HUDEP-2 (cell line): ENCODE results near the gene ZNF518B.
"Not testable (repeated sequence)": the region's sequence is repeated elsewhere in the genome, so short reads cannot be mapped to it uniquely, and the experiment has no call there.

ENCODE experiments used
- DNase-seq, 76 experiments: peaks; one replicate each; lab custom pipeline; 2025; ENCODE audit not compliant: unreplicated experiment in 76 of 76; lab: John Stamatoyannopoulos, UW

Gene ZNF518B

DNA sequence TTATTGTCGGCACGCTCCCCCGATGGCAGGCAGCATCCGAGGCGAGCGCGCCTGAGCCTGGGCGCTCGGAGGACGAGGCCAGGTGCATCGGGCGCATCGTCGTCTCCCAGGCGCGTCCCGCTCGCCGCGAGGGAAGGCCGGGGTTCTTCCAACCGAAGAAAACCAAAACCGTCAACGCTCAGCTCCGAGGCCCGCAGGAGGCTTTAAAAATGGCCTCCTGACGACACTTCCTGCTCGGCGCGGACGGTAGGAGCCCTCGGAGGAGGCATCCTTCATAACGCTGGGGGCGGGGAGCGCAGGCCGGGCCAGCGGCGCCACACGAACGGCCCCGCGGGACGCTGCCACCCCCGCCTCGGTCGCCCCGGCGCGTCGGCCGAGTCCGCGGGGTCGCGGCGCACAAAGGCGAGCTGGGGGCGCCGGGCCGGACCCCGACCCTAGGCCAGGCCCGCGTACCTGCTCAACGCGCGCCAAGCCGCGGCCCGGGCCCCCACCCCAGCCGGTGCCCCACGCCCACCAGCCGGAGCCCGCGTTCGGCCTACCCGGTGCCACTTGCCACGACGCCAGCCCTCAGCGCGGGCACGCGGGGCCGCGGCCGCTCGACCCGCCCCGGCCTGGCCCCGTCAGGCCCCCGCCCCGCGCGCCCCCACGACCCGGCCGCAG is 501 bp downstream of the ZNF518B start:
- DNase-seq: peak in 27 of 76 experiments; percentile 2 to 43 (median 18)

DNA sequence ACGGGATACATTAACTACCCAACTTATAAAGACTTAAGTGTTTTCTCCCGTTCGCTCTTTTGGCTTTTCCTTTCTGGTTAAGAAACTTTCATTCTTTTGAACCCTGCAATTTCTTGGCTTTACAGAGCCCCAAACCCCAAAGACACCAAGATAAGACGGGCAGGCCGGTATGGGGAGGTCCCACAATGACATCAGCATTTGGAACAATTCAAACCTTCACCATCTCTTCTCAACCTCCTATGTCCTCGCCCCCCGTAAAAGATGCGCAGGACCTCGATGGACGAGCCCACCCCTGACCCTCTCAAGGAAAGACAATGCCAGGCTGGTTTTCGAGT is 999 bp downstream of the ZNF518B start:
- DNase-seq: no peak

DNA sequence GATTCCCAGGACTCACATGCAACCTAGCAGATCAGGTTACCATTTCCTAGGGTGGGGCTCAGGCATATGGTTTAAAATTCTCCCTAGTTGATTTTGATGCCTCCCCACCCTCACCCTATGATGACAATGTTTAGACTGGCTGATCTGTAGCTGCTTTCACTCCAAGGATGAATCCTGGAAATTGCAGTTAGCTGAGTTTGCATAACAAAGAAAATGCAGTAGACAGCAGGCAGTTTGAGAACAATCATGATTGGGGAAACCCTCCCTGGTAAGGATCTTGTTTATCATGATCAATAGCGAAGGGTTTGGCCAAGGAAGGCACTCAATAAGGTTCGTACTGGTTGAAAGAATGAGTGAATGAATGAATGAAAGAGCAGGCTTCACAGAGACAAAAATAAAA is 2.1 kb downstream of the ZNF518B start:
- no peak for DNase-seq

- no peak for DNase-seq
Measured at GRCh38 chr4:10454726-10455125, 2.5 kb downstream of the ZNF518B start.

DNA sequence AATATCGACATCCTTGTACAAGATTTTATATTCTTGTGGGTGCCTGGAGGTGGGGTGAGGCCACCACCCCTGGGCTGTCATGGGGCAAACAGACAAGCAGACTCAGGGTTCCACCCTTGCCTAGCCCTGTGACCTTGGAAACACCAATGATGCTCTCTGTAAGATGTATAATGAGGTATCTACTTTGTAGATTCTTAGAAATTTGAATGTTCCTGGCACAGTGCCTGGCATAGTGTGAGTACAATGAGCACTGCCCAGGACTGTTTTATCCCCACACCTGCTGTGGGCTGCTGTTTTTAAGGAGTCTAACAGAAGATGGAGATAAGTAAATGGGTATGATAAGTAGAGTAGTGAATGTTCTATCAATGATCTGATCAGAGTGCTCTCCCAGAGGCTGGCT is 3.1 kb downstream of the ZNF518B start:
- DNase-seq: peak in 10 of 76 experiments; percentile 0 to 41 (median 6)

- DNase-seq: no peak
Measured at GRCh38 chr4:10448991-10449390, 8.2 kb downstream of the ZNF518B start.

DNA sequence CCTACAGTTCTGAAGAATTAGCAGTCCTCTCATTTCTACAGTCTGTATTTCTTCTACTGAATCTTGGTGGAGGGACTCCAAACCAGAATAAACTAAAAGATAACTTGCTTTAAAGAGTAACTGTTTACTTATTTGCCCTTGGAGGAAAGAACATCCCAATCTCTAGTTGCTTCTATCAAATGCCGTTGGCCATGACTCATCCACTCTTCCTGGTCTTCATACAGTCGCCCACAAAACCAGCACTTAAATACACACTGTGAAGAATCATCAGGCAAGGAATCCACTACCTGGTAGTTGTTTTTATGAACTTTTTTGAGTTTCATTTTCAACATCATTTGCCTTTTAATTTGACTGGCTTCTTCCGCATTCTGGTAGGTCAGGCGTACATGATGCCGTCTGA is 14.2 kb downstream of the ZNF518B start:
- DNase-seq: no peak

DNA sequence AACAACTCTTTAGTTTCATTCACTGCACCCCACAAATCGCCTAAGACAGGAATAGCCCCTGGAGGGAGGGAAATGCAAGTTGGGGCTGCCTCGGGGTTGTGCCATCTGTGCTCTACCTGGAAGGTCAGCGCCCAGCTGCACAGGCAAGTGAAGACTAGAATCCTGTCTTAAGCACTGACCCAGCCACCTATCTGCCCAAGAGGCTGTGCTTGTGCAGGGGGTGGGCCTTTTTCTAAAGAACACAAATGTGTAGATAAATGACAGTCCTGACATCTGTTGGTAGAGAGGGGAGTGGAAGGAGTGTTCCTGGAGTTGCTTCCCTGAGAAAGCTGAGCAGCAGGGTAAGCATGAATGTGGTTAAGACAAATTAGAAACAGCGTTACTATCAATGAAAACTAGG is 15.7 kb downstream of the ZNF518B start:
- DNase-seq: no peak

DNA sequence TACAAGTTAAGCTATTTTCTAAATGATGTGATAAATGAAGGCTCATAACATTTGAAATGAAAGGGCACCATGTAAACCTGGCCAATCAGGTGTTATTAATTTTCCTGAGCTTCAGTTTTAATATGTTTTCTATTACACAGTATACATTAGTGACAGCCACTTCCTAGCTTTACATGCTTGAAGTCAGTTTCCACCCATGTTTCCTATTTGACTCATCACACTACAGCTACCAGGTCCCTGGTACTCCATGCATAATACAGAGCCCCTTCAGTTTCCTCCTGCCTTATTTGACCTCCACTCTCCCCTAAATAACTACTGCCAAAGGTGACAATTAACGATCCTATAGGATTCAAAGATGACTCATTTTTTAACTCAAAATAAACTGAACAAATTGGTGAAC is 18.3 kb downstream of the ZNF518B start:
- DNase-seq: no peak

DNA sequence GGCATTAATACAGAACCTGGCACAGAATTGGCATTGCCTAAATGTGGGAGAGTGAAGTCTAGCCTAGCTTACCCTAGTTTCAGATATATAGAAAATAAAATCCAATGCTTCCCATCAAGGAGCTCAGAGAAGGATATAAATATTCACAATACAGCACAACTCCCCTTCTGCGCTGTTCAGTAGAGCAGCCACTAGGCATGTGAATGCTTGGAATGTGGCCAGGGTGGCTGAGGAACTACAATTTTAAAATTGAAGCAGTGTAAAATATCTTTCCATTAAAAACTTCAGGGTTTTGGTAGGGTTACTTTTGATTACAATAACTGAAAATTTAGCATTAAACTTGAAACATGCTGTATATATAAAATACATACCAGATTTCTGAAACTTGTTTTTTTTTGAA is 19.5 kb downstream of the ZNF518B start:
- DNase-seq: no peak

DNA sequence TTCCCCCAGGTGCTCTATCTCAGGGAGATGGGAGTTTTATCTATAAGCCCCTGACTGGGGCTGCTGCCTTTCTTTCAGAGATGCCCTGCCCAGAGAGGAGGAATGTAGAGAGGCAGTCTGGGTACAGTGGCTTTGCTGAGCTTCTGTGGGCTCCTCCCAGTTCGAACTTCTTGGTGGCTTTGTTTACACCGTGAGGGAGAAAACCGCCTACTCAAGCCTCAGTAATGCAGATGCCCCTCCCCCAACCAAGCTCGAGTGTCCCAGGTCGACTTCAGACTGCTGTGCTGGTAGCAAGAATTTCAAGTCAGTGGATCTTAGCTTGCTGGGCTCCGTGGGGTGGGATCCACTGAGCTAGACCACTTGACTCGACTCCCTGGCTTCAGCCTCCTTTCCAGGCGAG is 29.5 kb downstream of the ZNF518B start:
- not testable (repeated sequence) for DNase-seq

GRCh38 chr4:10421344-10422055 is 35.7 kb downstream of the ZNF518B start:
- DNase-seq: no peak

DNA sequence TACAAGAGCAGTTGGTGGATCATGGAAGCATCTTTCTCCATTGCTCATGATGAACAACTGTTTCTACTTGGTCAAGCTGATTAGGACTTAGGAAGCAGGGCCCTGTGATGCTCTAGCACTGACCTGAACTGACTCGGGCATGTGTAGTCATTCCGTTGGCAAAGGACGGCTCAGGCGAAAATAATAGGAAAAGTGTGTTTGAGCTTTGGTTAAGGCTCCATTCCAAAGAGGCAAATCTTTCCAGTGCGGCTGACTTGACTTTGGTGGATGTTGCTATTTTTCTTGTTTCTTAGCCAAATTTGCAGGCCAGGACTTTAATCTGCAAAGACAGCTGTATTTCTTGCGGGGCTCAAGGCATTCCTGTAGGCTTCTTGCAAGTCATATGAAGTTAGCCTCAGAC is 39.5 kb downstream of the ZNF518B start:
- DNase-seq: no peak

GRCh38 chr4:10416441-10416840 is 40.8 kb downstream of the ZNF518B start:
- no peak for DNase-seq

DNA sequence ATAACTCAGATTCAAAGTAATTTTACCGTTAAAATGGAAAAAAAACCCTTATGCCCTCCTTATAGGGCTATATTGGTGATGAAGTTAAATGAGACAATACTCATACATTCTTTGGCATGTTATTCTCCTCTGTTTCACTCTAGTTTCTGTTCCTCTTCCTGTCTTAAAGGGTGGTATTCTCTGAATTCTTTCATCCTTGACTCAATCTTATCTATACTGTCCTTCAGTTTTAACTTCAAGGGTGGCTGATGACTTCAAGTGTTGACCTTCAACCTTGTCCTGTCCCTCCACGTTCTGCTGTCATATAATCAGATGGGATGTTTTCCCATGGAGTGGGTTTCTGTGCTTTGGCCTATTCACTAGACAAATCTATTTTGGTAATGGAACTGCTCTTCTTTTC is 44.0 kb downstream of the ZNF518B start:
- DNase-seq: no peak

- DNase-seq: no peak
Measured at GRCh38 chr4:10405672-10406071, 51.6 kb downstream of the ZNF518B start.

- DNase-seq: peak in 32 of 76 experiments; percentile 3 to 44 (median 20)
Measured at GRCh38 chr4:10403633-10404445, 53.4 kb downstream of the ZNF518B start.

- no peak for DNase-seq
Measured at GRCh38 chr4:10395971-10396580, 61.1 kb downstream of the ZNF518B start.
